Heart left ventricle (tissue), 13 donors: ENCODE measurements around the gene MFNG.

Source experiments
- POLR2A ChIP-seq, 2 donors: fragments of 450-650 bp; IDR thresholded peaks; one replicate each; pipeline ENCODE4 v1.6.1; 2017; ENCODE audit warnings: antibody characterized with exemption in 2 of 2, mild to moderate bottlenecking in 2 of 2, moderate library complexity in 2 of 2
- TF ChIP-seq, protein P1 (sequence below), 12 donors: fragments of 200-600 bp; sonication (generic) in 4 of 12; IDR thresholded peaks; one replicate each; pipeline versions ENCODE4 v1.5.0 to v1.8.0; 2018 to 2022; ENCODE audit warnings: antibody characterized with exemption in 12 of 12, mild to moderate bottlenecking in 5 of 12
- donor health status: ischemic (EF 13 %, LVEDD 7.1; RV severe dilation, severe dysfunction).
- donor health status: DM: no; HTN: yes; CAD: no.
- donor health status: DM: no; HTN: no; CAD: no.
- donor health status: ischemic (EF 25% LVEDD 6.9; RV normal size, moderate dysfunction).
- donor health status: ischemic (EF 25% LVEDD 5.7; RV mildly dilated, moderate dysfunction).
- donor health status: ischemic (EF 35%, LVEDD 5.7; RV mildly dilated, moderate dysfunction).
- donor health status: nonischemic (EF 11% LVEDD 7.7; RV severe dilation, severe dysfunction).
- donor health status: DM: yes; HTN: yes; CAD: no.
- donor health status: PGD.
- donor health status: ischemic (EF 29% LVEDD 5.4; RV normal size, mild dysfunction).
- donor health status: nonischemic (EF 23%, LVEDD 6.1; RV moderate dilation, normal function).

DNA sequence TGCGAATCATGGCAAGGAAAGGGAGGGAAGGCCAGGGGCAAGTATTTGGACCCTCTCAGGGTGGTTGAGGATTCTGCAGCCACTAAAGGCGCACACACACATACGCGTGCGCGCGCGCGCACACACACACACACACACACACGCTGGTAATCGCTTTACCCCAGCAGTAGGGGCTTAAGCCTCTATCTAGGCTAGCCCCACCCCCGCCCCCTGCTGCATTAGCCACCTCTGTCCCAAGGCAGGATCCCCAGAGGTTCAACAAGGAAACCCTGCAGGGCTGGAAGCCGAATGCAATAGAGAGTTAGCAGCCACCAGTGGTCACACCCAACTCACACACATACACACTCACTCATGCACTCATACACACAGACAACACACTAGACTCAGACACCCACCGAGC is 30.3 kb downstream of the MFNG start:
- TF ChIP-seq, protein P1, sequence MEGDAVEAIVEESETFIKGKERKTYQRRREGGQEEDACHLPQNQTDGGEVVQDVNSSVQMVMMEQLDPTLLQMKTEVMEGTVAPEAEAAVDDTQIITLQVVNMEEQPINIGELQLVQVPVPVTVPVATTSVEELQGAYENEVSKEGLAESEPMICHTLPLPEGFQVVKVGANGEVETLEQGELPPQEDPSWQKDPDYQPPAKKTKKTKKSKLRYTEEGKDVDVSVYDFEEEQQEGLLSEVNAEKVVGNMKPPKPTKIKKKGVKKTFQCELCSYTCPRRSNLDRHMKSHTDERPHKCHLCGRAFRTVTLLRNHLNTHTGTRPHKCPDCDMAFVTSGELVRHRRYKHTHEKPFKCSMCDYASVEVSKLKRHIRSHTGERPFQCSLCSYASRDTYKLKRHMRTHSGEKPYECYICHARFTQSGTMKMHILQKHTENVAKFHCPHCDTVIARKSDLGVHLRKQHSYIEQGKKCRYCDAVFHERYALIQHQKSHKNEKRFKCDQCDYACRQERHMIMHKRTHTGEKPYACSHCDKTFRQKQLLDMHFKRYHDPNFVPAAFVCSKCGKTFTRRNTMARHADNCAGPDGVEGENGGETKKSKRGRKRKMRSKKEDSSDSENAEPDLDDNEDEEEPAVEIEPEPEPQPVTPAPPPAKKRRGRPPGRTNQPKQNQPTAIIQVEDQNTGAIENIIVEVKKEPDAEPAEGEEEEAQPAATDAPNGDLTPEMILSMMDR (IDR thresholded peaks at IDR 0.05): no peak
- TF ChIP-seq POLR2A (IDR thresholded peaks at IDR 0.05): no peak
